Prostate gland (tissue), 2 donors: Measurements from ENCODE around the gene TMEM120A.

ENCODE experiments used
- CTCF ChIP-seq, 4 experiments: fragments of 200-600 bp in 2 of 4; fragments of 450-650 bp in 2 of 4; sonication (generic) in 2 of 4; IDR thresholded peaks; 1 replicate in 3 of 4; 2 replicates in 1 of 4; pipeline ENCODE4 v1.5.1; 2016 to 2019; ENCODE audit warnings: antibody characterized with exemption in 4 of 4, mild to moderate bottlenecking in 2 of 4, moderate library complexity in 2 of 4
- POLR2A ChIP-seq: fragments of 450-650 bp; IDR thresholded peaks from one replicate; pipeline ENCODE4 v1.6.1; 2016; ENCODE audit warnings: antibody characterized with exemption, mild to moderate bottlenecking

- no peak for TF ChIP-seq CTCF (IDR thresholded peaks at IDR 0.05)
- no peak for TF ChIP-seq POLR2A
Observed at GRCh38 chr7:75967487-75967997, 26.9 kb downstream of the TMEM120A start.
